ENCODE data around the gene OSBP2.

DNA sequence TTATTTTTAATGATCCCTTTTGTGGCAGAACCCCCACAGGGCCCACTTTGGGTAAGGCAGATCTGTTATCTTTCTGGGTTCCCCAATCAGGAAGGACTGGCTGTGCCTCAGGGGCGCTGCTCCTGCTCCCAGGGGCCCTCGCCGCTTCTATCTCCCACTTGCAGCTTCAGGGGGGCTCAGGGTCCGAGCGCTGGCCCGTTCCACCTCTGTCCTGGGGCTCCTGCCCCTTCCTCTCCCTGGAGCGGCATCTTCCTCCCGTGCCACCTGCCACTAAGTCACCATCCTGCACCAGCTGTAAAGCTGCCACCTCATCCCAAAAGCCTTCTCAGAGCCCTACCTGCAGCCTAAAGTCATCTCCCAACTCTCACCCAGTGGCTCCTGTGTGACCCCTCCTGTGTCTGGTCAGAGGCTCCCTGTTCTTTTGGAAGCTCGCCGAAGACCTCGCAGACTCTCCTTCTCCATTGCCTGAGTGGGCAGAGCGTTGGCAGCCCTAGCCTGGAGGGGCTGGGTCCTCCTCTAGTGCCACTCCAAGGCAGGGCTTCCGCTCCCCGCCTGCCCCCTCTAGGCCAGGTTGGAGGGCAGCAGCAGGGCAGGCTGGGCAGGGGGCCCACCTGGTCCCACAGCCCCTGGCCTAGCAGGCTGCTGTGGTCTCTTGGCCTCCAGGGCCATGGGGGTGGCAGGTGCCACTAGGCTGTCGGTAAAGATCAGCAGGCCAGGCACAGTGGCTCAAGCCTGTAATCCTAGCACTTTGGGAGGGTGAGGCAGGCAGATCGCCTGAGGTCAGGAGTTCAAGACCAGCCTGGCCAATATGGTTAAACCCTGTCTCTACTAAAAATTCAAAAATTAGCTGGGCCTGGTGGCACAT, 167.2 kb downstream of the OSBP2 start:
- TF ChIP-seq, protein P1, sequence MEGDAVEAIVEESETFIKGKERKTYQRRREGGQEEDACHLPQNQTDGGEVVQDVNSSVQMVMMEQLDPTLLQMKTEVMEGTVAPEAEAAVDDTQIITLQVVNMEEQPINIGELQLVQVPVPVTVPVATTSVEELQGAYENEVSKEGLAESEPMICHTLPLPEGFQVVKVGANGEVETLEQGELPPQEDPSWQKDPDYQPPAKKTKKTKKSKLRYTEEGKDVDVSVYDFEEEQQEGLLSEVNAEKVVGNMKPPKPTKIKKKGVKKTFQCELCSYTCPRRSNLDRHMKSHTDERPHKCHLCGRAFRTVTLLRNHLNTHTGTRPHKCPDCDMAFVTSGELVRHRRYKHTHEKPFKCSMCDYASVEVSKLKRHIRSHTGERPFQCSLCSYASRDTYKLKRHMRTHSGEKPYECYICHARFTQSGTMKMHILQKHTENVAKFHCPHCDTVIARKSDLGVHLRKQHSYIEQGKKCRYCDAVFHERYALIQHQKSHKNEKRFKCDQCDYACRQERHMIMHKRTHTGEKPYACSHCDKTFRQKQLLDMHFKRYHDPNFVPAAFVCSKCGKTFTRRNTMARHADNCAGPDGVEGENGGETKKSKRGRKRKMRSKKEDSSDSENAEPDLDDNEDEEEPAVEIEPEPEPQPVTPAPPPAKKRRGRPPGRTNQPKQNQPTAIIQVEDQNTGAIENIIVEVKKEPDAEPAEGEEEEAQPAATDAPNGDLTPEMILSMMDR (IDR thresholded peaks at IDR 0.05), result no peak
- TF ChIP-seq POLR2A (IDR thresholded peaks at IDR 0.05), result no peak

All from right lobe of liver (tissue), 4 donors.